LNCAP (cell line): ENCODE data around the gene APBA2.

Experiments used
- CTCF ChIP-seq: fragments of 450-650 bp; IDR thresholded peaks from 2 replicates; pipeline ENCODE4 v1.5.1; 2017; ENCODE audit warnings: mild to moderate bottlenecking

APBA2 gene

DNA sequence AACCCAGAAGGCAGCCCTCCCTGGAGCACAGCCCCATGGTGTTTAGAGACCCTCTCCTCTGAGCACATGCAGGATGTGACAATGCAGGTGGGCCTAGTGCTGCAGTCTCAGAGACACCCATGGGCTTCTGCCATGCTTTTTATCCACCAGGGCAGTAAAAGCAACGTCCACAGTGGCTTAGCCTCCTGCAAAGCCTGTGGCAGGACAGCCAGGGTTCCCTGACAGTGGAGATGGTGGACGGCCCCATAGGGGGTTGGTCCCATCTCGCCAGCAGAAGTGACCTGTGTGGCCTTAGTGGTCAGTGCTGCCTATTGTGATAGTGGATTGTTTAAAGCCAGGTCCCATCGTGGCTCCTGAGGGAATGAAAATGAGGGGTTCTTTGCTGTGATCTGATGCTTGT lies 46.6 kb downstream of the APBA2 start:
- TF ChIP-seq CTCF = no peak

DNA sequence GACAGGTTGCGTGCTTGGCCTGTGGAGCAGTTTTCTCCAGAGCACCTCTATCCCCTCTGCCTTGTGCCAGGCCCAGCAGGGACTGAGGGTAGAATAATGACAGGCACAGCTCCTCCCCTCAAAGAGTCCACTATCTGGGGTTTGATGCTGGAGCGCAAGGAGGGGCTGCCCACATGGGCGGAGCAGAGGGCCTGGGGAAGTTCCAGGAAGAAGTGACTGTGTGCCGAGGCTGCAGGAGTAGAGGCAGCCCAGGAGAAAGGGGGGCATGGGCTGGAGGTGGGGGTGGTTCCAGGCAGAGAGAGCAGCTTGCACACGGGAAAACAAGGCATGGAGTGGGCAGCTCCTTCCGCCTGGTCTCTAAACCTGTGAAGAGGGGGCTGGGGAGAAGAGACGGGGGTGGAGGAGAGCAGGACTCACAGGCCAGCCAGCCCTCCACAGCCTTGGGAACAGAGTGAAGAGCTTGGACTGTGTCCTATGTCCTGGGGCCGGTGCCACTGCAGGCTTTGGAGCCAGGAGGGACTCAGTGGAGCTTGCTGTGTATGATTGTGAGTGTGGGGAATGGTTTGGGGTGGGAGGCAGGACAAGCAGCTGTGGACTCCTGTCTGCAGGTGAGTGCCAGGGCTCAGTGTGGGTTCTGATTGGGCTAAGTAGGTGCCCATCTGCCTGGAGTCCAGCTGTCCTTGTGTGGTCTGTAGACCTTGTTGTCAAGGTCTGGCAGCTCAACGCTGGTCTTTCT lies 48.1 kb downstream of the APBA2 start:
- no peak for TF ChIP-seq CTCF

DNA sequence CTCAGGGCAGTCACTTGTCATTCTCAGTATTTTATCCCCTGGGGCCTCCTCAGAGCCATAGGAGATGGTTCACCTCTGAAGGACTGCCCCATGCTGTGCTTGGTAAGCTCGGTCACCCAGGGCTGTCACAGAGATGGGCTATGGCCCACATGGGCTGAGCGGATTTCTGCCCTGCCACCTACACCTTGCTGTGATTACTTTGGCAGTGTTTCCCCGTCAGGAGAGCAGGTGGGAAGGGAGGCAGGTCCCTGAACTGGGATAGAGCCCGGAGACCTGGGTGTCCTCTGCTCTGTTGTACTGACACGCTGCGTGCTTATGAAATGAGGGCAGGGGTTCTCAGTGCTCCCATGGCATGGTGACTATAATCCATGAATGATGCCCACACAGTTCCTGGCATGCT lies 48.9 kb downstream of the APBA2 start:
- TF ChIP-seq CTCF = no peak

DNA sequence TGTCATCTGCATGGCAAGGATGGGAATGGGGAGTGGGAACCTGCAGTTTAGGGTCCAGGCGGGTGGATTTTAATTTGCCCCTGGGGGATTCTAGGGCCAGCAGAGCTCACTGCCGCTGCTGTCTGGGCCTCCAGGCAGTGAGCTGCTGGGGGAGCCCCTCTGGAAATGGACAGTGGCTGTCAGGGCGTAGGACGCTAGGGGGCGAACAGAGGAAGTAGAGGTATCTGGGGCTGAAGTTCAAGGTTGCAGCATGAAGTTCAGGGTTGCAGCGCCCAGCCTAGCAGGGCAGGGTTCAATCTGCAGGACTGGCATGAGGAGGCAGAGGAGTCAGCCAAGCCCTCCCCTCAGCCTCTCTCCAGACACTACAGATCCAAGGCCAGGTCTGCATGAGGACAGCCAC lies 49.5 kb downstream of the APBA2 start:
- TF ChIP-seq CTCF = peak; percentile 24; the same call in 1 of the 2 replicates

DNA sequence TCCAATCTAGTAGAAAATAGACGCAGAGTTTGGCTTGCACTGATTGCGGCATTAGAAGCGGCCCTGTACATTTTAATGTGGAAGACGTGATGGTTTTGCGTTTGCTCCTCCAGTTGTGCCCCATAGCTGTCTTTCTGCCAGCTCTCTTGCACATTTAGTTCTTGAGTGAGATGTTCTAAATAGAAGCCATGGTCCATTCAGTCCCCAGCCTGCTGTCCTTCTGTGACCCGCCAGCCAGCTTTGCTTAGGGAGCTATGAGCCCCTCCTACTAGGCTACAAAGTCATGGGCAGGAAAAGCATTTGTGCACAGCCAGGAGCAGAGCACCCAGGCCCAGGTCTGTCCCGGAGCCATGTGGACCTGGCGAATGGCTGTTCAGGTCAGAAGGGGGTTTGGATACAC lies 50.3 kb downstream of the APBA2 start:
- TF ChIP-seq CTCF = no peak

- no peak for TF ChIP-seq CTCF
These were observed 50.7 kb downstream of the APBA2 start for GRCh38 chr15:28936481-28936881.

DNA sequence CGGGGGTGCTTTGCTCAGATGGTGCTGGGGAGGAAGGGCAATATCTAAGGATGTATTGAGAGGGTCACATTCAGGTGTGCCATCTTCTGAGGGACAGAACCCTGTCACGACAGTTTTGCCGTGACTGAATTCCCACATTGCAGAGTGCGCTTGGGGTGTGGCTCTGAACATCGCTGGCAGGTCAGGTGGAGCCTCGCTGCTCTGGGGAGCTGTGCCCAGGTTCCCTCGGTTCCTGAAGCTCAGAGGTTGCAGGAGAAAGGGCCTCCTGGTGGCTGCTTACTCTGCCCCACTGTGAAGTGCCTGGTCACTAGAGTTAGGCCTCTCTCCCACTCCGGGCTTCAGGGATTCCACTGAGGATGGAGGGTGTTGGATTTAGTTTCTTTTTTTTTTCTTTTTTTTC lies 51.5 kb downstream of the APBA2 start:
- no peak for TF ChIP-seq CTCF

GRCh38 chr15:28942046-28942445 lies 56.3 kb downstream of the APBA2 start:
- TF ChIP-seq CTCF = no peak
